Coronary artery (tissue), 2 donors: ENCODE results near the gene PTGDS.

ENCODE experiments used
- DNase-seq: peaks from one replicate; pipeline ENCODE4 v3.0.0-alpha.2; 2017; ENCODE audit warnings: low spot score
- H3K27ac ChIP-seq, 2 donors: fragments of 200-600 bp; sonication (generic); one replicate each; pipeline ENCODE4 v1.5.1; 2016 to 2019
- H3K4me3 ChIP-seq: fragments of 200-600 bp; sonication (generic); 2 replicates; pipeline ENCODE4 v1.5.1; 2016; ENCODE audit warnings: mild to moderate bottlenecking, moderate library complexity
- TF ChIP-seq, protein P1 (sequence below): fragments of 200-600 bp; sonication (generic); IDR thresholded peaks from one replicate; pipeline ENCODE4 v1.5.1; 2019; ENCODE audit warnings: antibody characterized with exemption

The PTGDS gene

DNA sequence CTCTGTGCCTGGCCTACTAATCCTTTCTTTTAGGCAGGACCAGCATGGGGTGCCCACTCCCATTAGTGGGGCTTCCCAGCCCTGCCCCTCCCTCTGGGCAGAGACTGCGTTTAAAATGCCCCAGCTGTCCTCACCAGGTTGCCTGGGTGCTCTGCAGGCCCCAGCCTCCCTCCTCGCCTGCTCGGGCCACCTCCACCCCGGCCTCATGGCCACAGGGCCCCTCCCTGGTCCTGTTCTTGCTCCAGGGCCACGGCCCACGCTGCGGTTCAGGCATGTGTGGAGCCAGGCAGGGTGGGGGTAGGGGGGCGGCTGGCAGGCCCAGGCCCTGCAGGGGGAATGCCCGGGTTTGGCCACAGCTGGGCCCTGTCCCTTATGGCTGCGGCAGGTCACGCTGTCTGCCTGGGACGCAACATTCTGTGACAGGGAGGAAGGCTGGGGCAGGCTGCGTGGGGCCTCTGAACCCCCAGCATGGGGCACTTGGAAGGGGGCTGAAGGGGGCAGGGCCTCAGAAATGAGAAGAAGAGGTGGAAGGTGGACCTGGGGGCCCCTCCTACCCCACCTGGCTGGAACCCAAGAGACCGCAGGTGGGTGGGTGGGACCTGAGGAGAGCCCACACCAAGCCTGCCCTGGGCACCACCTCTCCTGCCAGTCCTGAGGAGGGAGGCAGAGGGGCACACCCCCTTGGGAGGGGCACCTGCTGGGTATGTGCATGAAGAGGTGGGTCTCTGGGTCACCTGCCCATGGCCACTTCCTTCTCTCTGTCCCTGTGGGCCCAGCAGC, 25.6 kb upstream of the PTGDS start, which contains the start of gene LCN12:
Gene LCN12, plus strand, starts transcription at position 733 of the 780 bp plus-strand sequence. CDS start 55 bp downstream, outside the sequence.
- TF ChIP-seq, protein P1, sequence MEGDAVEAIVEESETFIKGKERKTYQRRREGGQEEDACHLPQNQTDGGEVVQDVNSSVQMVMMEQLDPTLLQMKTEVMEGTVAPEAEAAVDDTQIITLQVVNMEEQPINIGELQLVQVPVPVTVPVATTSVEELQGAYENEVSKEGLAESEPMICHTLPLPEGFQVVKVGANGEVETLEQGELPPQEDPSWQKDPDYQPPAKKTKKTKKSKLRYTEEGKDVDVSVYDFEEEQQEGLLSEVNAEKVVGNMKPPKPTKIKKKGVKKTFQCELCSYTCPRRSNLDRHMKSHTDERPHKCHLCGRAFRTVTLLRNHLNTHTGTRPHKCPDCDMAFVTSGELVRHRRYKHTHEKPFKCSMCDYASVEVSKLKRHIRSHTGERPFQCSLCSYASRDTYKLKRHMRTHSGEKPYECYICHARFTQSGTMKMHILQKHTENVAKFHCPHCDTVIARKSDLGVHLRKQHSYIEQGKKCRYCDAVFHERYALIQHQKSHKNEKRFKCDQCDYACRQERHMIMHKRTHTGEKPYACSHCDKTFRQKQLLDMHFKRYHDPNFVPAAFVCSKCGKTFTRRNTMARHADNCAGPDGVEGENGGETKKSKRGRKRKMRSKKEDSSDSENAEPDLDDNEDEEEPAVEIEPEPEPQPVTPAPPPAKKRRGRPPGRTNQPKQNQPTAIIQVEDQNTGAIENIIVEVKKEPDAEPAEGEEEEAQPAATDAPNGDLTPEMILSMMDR = no peak
- no peak for DNase-seq
- Histone ChIP-seq H3K27ac (no peak within 1 kb of the TSS), H3K4me3 (no peak within 1 kb of the TSS)

- Histone ChIP-seq H3K4me3 (no peak overlapping the region), H3K27ac (no peak overlapping the region)
- no peak for DNase-seq
- TF ChIP-seq, protein P1 = no peak
Measured at GRCh38 chr9:136952321-136952850, 24.9 kb upstream of the PTGDS start.

DNA sequence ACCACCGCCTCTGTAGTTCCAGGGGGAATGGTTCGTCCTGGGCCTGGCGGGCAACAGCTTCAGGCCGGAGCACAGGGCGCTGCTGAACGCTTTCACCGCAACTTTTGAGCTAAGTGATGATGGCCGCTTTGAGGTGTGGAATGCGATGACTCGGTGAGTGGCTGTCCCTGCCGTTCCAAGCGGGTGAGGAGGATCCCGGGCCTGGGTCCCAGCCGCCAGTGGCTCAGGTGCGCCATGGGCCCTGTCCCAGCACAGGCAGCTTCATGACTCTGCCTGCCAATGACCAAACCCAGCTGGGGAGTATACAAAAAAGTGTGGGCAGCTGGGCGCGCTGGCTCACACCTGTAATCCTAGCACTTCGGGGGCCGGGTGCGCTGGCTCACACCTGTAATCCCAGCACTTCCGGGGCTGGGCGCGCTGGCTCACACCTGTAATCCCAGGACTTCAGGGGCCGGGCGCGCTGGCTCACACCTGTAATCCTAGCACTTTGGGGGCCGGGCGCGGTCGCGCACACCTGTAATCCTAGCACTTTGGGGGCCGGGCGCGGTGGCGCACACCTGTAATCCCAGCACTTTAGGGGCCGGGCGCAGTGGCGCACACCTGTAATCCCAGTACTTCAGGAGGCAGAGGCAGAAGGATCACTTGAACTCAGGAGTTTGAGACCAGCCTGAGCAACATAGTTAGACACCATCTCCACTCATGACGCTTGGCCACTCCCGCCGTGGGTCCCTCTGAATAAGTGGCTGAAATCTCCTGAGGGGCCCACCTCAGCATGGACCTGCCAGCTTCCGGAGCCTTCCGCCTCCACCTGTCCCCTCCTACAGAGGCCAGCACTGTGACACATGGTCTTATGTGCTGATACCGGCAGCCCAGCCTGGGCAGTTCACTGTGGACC, 24.2 kb upstream of the PTGDS start:
- TF ChIP-seq, protein P1 = no peak
- DNase-seq = no peak
- H3K4me3 ChIP-seq = no peak overlapping the region
- H3K27ac ChIP-seq = no peak overlapping the region

DNA sequence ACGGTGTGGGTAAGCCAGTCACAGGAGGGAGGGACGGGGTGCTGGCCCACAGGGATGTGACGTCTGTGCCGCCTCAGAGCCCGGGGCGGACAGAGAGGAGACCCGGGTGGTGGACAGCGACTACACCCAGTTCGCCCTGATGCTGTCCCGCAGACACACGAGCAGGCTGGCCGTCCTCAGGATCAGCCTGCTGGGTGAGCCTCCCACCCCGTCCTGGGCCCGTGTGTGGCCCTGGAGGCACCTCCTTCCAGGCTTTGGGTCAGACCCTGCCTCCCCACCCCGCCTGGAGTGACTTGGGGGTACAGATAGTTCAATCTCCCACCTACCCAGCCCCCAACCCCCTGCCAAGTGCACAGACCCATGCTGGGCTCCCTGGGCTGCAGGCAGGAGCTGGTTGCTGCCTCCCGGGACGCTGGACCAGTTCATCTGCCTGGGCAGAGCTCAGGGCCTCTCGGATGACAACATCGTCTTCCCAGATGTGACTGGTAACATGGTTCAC, 23.5 kb upstream of the PTGDS start:
- Histone ChIP-seq H3K27ac (no peak overlapping the region), H3K4me3 (no peak overlapping the region)
- TF ChIP-seq, protein P1 = no peak
- no peak for DNase-seq

DNA sequence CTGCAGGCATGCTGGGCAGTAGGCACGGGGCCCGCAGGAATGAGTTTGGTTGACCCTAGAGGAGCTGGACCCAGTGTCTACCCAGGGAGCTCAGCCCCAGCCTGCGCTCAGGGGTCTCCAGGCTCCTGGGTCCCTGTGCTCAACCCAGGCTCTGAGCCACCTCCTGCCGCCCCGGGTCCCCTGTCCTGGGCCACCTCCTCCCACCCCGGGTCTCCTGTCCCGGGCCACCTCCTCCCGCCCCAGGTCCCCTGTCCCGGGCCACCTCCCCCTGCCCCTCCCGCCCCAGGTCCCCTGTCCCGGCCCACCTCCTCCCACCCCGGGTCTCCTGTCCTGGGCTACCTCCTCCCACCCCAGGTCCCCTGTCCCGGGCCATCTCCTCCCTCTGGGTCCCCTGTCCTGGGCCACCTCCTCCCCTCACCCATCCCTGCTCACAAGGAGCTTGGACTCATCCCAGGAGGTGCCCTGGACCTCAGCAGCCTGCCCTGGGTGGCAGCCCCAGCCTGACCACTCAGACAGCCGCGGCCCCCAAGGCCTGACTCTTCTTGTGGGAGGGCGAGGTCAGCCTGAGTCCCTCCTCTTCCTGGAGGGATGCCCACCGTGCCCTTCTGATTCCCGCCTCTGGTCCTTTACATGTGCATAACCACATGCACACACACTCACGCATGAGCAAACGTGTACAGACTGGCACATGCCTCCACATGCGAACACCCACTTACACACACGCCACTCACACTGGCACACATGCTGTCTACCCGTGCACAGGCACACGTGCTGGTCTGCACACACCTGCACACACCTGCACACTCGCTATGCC, 22.8 kb upstream of the PTGDS start:
- TF ChIP-seq, protein P1 = no peak
- Histone ChIP-seq H3K27ac (no peak overlapping the region), H3K4me3 (no peak overlapping the region)
- DNase-seq = no peak

GRCh38 chr9:136955202-136955942, 21.9 kb upstream of the PTGDS start:
- no peak overlapping the region for H3K27ac ChIP-seq
- no peak for DNase-seq
- TF ChIP-seq, protein P1 = no peak
- no peak overlapping the region for H3K4me3 ChIP-seq
